Fibroblast of pulmonary artery (primary cell): Measurements from ENCODE around the gene HORMAD2.
A peak's percentile ranks its signal among the peaks of the same experiment; 100 is the strongest.

ENCODE experiments used
- DNase-seq: peaks from one replicate; pipeline ENCODE4 v3.0.0-alpha.2; 2010; ENCODE audit warnings: low read depth
- H3K4me3 ChIP-seq: replicated peaks from 2 replicates; pipeline ENCODE4 v1.5.1; 2011; ENCODE audit warnings: low read depth, mild to moderate bottlenecking, control low read depth, low read length, moderate library complexity
- CTCF ChIP-seq: IDR thresholded peaks from 2 replicates; pipeline ENCODE4 v1.5.1; 2011; ENCODE audit warnings: mild to moderate bottlenecking, control low read depth, low read length, inconsistent platforms; ENCODE audit errors: missing control alignments

HORMAD2 gene

GRCh38 chr22:30206944-30207343, 126.7 kb downstream of the HORMAD2 start:
- DNase-seq = peak; percentile 96
- no peak overlapping the region for H3K4me3 ChIP-seq
- TF ChIP-seq CTCF = no peak

- DNase-seq = peak; percentile 94
- no peak overlapping the region for H3K4me3 ChIP-seq
- TF ChIP-seq CTCF = no peak
These were observed 128.7 kb downstream of the HORMAD2 start for GRCh38 chr22:30208631-30209603.

- no peak for TF ChIP-seq CTCF
- no peak overlapping the region for H3K4me3 ChIP-seq
- DNase-seq = no peak
These were observed 129.4 kb downstream of the HORMAD2 start for GRCh38 chr22:30209642-30210041.

GRCh38 chr22:30210235-30210909, 130.1 kb downstream of the HORMAD2 start:
- TF ChIP-seq CTCF = no peak
- DNase-seq = peak; percentile 81
- no peak overlapping the region for H3K4me3 ChIP-seq

GRCh38 chr22:30211124-30211820, 131.0 kb downstream of the HORMAD2 start:
- no peak for TF ChIP-seq CTCF
- no peak overlapping the region for H3K4me3 ChIP-seq
- DNase-seq = no peak

- peak; percentile 94 for DNase-seq
- TF ChIP-seq CTCF = no peak
- no peak overlapping the region for H3K4me3 ChIP-seq
These were observed 132.2 kb downstream of the HORMAD2 start for GRCh38 chr22:30212363-30212995.
